ENCODE results near the gene PRKCZ. TPM values are rescaled to one million over a fixed set of nuclear protein-coding genes. Genes with fewer than 3 reads are reported as not detected.

The PRKCZ gene
- total and polyA plus RNA-seq, 2 experiments from 2014 or later: 26.2 to 36.9 TPM

DNA sequence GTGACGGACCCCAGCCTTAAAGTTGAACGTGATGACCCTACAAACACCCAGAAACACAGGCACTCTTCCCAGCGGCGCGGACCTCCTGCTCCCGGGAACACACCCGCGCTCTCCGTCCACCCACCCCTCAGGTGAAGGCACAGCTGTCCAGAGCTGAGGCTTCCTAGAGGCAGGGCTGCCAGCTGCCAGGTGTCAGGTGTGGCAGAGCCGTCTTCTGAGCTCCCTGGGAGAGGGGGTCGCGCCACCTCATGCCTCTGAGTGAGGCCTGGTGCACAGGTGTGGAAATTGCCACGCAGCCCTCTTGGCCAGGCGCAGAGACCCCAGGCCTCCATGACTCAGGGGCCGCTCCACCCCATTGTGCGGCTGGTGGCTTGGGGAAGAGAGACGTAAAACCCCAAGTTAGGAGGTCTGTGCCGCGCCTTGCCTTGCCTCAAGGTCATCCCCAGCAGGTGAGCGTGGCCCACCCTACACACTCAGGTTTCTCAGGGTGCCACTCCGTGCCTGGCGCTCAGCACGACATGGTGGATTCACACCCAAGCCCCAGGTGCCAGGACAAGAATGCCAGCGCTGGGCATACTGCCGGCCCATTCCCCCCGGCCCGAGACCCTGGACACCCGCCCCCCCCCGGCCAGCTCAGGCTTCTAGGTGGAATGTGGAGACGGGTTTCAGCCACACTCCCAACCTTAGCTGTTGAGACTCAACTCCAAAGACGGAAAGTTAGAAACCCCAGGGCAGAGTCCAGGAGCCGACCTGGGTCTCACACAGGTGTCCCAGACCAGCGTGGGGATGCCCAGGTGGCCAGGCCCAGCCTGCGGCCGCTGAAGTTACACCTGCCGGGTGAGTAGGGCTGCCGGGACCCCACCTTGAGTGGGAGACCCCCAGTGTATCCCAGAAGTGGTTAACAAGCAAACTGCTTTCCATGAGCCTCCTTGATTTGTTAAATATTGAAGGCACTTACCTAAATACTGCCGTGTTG lies 136.0 kb downstream of the PRKCZ start:
- no peak overlapping the region for H3K4me2 ChIP-seq
- Mint-ChIP-seq H3K4me1 (peaks cover 5% of the 10 kb centered on the region), H3K27me3 (ENCODE audit: insufficient read depth, low read depth, poor library complexity) (peaks cover 26% of the 10 kb centered on the region), H3K9me3 (no peaks in the 10 kb centered on the region; the same call in 1 of the 3 replicates), H3K4me3 (no peak overlapping the region), H3K27ac (no peak overlapping the region), H3K36me3 (ENCODE audit: low read depth) (peaks cover 13% of the 10 kb centered on the region)
- no peaks in the 10 kb centered on the region for H3K4me1 ChIP-seq (ENCODE audit: insufficient read depth)
- no peak for ATAC-seq
- H3K36me3 ChIP-seq (ENCODE audit: insufficient read depth): no peaks in the 10 kb centered on the region
- no peak overlapping the region for H2AFZ ChIP-seq
- no peaks in the 10 kb centered on the region for H3K9me2 ChIP-seq (ENCODE audit: insufficient read depth)
- no peak for TF ChIP-seq POLR2AphosphoS5 (IDR thresholded peaks at IDR 0.05; ENCODE audit: low read depth)
- no peak for TF ChIP-seq NANOG (IDR thresholded peaks at IDR 0.05; ENCODE audit: borderline replicate concordance)
- no peak for TF ChIP-seq STAT1 (IDR thresholded peaks at IDR 0.05; ENCODE audit: unreplicated experiment)
- no peak for TF ChIP-seq EZH2 (IDR thresholded peaks at IDR 0.05; ENCODE audit: low read depth, unreplicated experiment)
- TF ChIP-seq ZNF114 (CRISPR knock-in tag; IDR thresholded peaks at IDR 0.05): no peak
- TF ChIP-seq, protein P1, sequence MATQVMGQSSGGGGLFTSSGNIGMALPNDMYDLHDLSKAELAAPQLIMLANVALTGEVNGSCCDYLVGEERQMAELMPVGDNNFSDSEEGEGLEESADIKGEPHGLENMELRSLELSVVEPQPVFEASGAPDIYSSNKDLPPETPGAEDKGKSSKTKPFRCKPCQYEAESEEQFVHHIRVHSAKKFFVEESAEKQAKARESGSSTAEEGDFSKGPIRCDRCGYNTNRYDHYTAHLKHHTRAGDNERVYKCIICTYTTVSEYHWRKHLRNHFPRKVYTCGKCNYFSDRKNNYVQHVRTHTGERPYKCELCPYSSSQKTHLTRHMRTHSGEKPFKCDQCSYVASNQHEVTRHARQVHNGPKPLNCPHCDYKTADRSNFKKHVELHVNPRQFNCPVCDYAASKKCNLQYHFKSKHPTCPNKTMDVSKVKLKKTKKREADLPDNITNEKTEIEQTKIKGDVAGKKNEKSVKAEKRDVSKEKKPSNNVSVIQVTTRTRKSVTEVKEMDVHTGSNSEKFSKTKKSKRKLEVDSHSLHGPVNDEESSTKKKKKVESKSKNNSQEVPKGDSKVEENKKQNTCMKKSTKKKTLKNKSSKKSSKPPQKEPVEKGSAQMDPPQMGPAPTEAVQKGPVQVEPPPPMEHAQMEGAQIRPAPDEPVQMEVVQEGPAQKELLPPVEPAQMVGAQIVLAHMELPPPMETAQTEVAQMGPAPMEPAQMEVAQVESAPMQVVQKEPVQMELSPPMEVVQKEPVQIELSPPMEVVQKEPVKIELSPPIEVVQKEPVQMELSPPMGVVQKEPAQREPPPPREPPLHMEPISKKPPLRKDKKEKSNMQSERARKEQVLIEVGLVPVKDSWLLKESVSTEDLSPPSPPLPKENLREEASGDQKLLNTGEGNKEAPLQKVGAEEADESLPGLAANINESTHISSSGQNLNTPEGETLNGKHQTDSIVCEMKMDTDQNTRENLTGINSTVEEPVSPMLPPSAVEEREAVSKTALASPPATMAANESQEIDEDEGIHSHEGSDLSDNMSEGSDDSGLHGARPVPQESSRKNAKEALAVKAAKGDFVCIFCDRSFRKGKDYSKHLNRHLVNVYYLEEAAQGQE (IDR thresholded peaks at IDR 0.05; ENCODE audit: unreplicated experiment): no peak
- no peak for TF ChIP-seq CREB1 (CRISPR knock-in tag; IDR thresholded peaks at IDR 0.05; ENCODE audit: low read depth)
- TF ChIP-seq, protein P2, sequence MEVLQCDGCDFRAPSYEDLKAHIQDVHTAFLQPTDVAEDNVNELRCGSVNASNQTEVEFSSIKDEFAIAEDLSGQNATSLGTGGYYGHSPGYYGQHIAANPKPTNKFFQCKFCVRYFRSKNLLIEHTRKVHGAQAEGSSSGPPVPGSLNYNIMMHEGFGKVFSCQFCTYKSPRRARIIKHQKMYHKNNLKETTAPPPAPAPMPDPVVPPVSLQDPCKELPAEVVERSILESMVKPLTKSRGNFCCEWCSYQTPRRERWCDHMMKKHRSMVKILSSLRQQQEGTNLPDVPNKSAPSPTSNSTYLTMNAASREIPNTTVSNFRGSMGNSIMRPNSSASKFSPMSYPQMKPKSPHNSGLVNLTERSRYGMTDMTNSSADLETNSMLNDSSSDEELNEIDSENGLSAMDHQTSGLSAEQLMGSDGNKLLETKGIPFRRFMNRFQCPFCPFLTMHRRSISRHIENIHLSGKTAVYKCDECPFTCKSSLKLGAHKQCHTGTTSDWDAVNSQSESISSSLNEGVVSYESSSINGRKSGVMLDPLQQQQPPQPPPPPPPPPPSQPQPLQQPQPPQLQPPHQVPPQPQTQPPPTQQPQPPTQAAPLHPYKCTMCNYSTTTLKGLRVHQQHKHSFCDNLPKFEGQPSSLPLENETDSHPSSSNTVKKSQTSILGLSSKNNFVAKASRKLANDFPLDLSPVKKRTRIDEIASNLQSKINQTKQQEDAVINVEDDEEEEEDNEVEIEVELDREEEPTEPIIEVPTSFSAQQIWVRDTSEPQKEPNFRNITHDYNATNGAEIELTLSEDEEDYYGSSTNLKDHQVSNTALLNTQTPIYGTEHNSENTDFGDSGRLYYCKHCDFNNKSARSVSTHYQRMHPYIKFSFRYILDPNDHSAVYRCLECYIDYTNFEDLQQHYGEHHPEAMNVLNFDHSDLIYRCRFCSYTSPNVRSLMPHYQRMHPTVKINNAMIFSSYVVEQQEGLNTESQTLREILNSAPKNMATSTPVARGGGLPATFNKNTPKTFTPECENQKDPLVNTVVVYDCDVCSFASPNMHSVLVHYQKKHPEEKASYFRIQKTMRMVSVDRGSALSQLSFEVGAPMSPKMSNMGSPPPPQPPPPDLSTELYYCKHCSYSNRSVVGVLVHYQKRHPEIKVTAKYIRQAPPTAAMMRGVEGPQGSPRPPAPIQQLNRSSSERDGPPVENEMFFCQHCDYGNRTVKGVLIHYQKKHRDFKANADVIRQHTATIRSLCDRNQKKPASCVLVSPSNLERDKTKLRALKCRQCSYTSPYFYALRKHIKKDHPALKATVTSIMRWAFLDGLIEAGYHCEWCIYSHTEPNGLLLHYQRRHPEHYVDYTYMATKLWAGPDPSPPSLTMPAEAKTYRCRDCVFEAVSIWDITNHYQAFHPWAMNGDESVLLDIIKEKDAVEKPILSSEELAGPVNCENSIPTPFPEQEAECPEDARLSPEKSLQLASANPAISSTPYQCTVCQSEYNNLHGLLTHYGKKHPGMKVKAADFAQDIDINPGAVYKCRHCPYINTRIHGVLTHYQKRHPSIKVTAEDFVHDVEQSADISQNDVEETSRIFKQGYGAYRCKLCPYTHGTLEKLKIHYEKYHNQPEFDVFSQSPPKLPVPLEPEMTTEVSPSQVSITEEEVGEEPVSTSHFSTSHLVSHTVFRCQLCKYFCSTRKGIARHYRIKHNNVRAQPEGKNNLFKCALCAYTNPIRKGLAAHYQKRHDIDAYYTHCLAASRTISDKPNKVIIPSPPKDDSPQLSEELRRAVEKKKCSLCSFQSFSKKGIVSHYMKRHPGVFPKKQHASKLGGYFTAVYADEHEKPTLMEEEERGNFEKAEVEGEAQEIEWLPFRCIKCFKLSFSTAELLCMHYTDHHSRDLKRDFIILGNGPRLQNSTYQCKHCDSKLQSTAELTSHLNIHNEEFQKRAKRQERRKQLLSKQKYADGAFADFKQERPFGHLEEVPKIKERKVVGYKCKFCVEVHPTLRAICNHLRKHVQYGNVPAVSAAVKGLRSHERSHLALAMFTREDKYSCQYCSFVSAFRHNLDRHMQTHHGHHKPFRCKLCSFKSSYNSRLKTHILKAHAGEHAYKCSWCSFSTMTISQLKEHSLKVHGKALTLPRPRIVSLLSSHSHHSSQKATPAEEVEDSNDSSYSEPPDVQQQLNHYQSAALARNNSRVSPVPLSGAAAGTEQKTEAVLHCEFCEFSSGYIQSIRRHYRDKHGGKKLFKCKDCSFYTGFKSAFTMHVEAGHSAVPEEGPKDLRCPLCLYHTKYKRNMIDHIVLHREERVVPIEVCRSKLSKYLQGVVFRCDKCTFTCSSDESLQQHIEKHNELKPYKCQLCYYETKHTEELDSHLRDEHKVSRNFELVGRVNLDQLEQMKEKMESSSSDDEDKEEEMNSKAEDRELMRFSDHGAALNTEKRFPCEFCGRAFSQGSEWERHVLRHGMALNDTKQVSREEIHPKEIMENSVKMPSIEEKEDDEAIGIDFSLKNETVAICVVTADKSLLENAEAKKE (CRISPR knock-in tag; IDR thresholded peaks at IDR 0.05): no peak
- TF ChIP-seq EZH2phosphoT487 (IDR thresholded peaks at IDR 0.05; ENCODE audit: unreplicated experiment): no peak
- no peak overlapping the region for H3K27ac ChIP-seq (ENCODE audit: low read depth)
- H3F3A ChIP-seq (replicated peaks; ENCODE audit: low read depth): peaks cover 8% of the 10 kb centered on the region
- H3K4me3 ChIP-seq: no peak overlapping the region
- no peak for DNase-seq (ENCODE audit: low spot score)
- no peaks in the 10 kb centered on the region; the same call in 1 of the 2 replicates for H3K79me2 ChIP-seq (replicated peaks; ENCODE audit: insufficient read depth)
- H3K27me3 ChIP-seq (ENCODE audit: insufficient read depth): no peaks in the 10 kb centered on the region
- no peaks in the 10 kb centered on the region; the same call in 1 of the 2 replicates for H4K20me1 ChIP-seq (replicated peaks; ENCODE audit: insufficient read depth)
